DMS53 (cell line): ENCODE measurements around the gene DACT2.
A peak's percentile ranks its signal among the peaks of the same experiment; 100 is the strongest.
"Not testable (repeated sequence)": the region's sequence is repeated elsewhere in the genome, so short reads cannot be mapped to it uniquely, and the experiment has no call there.

ENCODE experiments used
- DNase-seq: peaks from one replicate; lab custom pipeline; 2025; lab: John Stamatoyannopoulos, UW

The DACT2 gene

DNA sequence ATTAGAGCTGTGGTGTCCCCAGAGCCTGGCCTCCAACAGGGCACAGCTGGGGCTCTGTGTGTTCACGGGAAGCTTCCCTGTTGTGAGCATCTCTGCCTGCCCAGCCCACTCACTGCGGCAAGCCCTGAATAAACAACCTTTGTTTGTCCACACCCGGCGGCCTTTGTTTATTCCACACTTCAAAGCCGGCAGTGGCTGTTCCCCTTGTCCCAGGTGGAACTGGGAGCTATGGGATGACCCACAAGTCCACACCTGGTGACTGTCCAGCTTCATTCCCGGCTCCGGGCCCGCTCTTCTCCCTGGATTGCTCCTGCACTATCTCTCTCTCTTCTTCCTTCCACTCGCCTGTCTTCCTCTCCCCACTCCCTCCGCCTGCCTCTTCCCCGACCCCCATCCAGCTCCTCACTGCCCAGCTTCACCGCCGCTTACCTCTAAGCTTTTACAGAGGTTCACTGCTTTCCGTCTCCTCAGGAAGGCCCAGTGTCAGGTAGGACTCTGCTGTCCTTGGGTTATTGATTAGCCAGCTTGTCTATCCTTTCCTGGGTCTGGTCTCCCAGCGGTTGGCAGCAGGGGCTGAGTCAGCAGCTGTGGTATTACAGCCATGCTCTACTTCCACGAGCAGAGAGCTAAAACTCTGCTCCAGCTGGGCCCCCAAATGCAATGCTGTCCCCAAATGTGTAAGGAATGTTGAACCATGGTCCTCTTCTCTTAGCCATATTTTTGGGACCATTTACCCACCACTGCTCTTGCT is 17.8 kb downstream of the DACT2 start:
- peak; percentile 97 for DNase-seq

DNA sequence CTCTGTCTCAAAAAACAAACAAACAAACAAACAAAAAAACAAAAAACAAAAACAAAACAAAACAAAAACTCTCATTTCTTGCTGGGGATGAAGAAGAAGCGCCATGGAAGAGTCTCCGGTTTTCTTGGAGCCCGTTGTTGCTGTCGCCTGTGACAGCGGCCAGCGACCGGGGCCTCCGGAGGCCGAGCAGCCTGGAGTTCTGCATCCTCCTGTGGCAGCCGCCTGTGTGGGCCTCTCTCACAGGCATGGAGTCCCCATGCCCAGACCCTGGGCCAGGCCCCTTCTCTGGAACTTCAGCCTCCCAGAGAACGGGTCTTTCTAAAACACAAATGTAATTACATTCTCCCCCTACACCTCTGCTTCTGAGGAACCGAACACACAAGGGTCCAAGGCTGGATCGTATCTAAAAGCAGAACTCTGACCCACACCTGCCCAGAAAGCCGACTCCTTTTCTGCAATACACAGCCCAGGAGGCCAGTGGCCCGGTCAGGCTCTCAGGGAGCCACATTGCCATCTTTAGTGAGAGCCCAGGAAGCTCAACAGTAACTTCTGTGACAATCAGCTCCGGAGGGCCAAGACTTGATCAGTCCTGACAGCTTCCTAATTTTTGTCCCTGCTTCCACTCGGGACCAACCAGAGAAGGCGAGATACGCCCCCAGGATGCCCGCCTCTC is 18.5 kb downstream of the DACT2 start:
- peak; percentile 51 for DNase-seq

DNA sequence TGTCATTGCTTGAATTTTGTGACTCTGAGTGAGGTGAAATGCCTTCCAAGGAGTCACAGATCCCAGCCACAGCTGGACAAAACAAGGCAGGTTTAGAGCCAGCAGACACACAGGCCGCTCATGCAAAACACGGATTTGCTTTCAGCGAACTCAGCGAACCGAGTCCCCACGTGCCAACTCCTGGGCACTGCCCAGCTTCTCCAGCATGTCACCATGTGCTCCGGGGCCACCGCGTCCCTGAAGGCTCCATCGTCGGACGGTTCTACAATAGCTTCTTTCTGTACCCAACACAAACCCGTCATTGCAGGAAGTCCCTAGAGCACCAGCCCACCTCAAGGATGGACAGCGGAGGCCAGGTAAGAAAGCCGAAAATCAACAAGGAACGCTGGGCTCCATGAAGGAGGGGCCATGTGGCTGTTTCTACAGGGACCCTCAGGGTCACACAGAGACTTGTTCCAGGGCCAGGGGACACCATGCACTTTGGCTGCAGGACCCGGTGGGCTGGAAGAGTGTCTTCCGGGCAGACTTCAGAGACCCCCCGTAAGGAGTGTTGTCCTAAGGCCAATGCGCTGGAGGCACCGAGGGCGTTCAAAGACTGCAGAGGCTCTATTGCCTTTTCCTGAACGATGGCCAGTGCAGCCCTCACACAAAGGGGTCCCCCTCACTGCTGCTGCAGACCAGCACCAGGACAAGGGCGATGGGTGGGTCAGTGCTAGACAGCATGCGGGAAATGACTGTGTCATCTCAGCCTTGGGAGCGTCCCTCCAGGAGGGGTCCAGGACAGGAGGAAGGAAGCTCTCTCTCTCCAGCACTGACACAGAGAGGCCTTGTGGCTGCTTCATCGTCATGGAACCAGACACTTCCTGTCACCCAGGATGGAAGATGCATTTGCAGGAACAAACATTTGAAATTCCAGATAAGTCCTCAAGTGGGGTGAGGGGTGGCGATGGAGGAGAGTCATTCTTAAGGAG is 19.8 kb downstream of the DACT2 start:
- DNase-seq: peak; percentile 42

DNA sequence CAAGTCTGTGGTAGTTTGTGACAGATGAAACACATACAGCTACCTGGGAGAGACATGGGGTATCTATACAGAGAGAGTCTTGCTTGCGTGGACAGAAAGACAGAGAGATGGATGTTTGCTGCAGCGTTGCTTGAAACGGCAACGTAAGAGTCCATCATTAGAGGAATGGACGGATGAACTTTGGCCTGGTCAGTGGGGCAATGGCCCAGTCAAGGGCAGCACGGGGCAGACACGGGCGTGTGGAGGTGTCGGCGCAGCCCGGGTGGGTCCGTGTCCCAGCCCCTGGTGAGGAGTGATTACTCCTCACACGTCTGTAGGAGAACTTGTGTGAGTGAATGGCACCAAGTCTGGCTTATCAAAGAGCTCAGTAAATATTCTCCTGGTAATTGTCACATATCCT is 21.9 kb downstream of the DACT2 start:
- no peak for DNase-seq

DNA sequence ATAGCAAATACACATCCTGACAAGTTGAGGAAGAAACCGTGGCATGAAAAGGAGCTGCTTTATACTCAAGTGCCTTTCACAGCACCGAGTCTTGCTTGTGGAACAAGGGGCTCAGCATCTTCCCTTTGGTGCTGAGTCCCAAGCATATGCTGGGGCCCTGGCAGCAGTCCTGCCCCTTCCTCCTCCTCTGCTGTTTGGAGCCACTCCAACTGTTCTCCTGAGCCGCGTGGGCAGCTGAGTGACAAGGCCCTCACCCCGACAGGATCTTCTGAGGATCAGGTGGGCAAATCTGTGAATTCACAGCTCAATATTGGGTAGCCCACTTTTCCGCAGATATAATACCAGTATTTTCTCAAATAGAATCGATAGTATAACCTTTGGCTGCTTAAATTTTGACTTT is 24.7 kb downstream of the DACT2 start:
- DNase-seq: no peak

DNA sequence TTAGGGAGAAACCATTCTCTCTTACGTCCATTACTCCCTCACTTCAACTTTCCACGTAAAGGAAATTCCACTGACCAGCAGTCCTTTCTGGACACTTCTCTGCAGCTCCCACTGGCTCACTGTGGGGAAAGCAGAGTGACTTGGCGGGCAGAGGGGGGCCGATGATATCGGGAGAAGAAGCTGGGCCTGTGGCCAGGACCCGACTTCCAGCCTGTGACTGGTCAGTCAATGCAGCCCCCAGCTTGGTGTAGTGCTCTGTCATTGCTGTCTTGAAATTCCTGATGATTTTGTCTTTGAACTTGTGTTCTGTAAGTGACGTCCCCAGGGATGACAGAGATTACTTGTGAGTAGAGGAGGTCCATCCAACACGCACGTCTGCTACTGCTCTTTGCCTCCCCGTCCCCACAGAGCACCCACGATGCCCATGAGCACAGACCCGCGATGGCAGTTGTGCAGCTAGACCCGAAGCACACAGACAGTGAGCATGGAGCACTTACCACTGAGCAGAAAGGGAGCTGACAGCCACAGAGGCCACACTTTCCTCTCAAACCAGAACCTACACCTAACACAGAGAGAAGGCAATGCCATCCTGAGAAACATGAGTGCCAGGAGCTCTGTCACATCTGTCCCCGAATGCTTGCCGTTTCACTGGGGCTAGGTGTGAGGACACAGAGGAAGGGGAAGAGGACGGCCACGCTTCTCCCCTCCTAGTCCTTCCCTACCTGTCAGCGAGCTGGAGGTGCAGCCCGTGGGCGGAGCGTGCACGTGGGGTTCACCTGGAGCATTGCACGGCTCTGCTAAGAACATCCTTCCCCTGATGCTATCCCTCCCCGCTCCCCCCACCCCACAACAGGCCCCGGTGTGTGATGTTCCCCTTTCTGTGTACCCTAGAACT is 25.7 kb downstream of the DACT2 start:
- no peak for DNase-seq

DNA sequence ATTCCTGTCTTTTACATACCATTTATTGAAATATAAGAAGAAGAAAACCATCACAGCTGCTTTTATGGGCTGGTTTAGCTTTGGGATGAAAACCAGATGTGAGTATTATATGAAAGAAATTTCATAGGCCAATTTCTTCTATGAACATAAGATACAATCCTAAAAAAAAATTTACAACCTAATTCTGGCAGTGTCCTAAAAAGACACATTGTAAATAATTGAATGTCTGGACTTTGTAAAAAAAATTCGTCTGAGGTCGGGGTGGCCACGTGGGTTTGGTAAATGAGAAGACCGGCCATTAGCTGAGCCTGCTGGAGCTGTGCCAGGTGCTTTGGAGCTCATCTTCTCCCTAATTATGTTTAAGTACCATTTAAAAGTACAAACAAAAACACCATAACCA is 26.8 kb downstream of the DACT2 start:
- peak; percentile 9 for DNase-seq

DNA sequence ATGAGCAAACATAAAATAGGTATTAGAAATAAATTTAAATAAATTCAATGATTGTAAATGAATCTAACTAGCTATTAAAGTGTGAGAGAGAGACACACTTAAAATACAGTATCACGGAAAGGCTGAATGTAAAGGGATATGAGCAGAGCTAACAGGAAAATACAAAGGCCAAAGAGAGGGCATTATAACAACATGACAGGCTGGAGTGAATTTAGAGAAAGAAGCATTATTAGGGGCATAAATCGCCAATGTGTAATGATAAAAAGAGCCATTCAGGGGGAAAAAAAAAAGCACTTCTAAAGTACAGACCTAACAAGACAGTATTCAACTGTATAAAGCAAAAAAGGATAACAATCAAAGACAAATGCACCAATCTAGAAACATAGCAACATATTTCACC is 28.1 kb downstream of the DACT2 start:
- no peak for DNase-seq

DNA sequence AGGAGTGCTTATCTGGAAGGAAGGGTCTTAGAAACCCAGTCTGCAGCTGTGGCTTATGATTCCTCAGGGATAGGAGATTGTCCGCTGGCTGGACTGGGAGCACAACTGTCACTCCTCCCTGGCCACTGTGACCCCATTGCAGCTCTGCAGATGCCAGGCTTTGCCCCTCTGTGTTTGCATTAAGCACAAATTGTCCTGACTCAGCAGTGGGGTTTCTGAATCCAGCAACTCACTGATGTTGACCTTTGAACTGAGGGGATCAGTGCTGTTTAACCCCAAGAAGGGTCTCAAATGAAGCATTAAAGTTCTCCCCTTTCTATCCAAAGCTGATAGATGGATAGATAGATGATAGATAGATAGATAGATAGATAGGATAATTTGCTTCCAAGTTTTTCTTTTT is 29.5 kb downstream of the DACT2 start:
- no peak for DNase-seq

DNA sequence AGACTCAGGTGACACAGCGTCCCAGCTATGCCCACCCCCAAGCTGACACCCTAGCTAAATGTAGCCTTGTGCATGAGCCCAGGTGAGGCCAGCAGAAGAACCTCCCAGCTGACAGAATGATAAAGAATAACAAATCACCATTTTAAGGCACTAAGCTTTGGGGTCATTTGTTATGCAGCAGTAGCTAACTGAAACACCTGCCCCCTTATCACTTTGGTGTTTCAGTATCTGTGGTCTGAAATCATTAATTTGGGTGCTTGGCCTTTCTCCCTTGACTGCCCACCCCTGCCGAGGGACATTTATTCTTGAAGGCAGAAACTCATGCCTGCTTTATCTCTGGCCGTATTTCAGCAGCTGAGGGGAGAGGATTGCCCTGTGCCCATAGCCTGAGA is 30.0 kb downstream of the DACT2 start:
- DNase-seq: no peak

DNA sequence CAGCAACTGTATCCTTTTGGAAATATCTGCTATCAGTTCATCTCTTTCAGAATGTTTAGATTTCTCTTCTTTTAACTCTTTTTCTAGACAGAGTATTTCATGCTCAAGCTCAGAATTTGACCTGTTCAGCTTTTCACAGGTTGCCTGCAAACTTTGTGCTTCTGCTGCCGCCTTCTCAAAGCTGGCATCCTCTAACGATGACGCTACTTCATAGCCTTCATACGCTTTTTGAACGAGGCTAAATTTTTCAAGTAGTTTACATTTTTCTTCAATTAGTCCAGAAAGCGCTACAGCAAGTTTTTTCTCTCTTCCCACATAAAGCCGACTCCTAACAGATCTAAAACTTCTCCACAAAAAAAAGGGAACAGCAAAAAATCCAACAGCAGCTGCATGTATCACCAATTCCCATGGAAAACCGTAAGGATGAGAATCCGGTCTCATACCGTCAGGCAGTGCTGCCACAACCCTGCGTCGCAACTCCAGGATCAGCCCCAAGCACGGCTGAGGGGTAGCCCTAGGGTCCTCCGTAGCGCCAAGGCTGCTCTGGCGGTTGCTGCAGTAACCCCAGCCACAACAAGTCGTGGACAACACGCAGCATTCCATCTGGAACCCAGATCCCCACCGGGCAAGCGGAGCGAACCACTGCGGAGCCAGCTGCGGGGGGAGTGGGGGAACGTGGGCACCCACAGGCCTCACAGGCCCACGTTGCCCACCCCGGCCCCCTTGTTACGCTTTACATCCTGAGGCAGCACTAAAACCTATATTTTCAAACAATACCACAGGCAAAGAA is 30.6 kb downstream of the DACT2 start:
- no peak for DNase-seq

DNA sequence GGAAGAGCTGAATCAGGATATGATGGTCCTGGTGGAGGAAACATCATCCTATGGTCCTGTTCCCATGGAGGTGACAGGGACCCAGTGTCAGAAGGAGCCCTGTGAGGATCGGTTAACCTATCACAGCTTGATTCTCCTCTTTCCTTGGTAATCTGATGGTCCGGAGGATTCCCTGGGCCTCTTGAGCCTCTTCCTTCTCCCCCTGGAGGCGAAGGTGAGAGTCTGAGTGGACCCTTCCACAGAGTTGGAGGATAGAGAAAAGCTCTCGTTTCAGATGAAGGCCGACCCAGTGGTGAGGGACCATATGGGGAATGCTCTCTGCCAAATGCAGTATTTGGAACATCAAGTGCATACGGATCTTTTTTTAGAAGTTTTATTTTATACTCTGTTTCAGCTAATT is 32.1 kb downstream of the DACT2 start:
- not testable (repeated sequence) for DNase-seq

DNA sequence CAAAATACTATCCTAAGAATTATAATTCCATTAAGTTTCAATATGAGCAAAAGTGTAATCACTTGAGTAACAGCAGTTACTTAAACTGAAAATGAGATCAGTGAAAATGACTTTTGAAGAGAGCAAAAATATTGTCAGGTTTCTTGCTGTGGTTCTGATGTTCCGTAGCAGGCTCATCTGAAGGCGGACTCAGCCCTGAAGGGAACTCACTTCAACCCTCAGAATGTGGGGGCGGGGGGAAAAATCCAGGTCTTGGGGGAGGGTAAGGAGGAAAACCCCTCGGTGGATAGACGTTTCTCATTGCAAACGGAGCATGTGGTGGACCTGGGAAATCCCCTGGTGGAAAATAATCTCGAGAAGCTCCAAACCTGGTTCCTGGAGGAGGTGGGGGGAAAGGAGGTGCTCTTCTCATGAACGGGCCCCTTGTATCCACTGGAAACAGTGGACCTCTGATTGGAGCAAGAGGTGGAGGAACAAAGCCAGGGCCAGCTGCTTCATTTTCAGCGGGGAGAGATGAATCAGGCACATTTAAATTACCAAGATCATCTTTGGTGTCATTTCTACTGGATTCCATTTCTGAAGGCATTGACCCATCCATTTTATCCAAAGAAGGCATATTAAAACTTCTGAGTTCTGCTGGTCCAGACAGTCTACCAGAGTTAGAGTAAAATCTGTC is 32.7 kb downstream of the DACT2 start:
- DNase-seq: not testable (repeated sequence)

DNA sequence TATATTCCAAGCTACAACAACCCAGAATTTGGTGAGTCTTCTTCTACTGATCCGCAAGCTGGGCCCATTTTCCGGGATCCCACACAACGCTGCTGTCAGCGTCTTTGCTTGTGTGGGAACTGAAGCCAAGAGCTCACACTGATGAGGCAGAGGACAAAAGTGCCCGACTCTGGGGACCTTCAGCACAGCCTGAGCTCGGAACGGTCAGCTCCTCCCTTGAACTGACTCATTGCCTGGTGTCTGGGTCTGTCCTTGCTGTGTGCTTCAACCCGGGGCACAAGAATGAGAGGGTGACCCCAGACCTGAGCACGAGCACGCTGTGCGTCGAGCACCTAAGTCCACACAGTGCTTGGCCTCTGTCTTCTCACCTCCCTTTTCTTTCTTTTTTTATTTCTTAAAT is 33.5 kb downstream of the DACT2 start:
- DNase-seq: no peak

DNA sequence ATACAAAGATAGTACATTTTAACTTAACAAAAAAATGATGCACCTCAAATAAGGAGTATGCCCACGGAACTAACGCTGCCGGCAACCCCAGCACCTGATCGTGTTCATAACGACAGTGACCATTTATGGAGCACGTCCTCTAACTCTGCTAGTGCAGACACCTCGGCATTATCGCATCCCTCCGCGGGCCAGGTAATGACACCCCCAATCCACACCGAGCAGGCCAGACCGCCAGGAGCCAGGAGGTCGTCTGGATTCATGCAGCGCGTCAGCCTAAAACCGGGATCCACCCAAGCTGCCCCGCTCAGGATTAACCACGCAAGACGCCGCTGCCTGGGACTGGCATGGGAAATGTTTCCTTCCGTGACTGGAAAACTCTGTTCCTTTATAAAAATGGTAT is 34.1 kb downstream of the DACT2 start:
- DNase-seq: no peak

DNA sequence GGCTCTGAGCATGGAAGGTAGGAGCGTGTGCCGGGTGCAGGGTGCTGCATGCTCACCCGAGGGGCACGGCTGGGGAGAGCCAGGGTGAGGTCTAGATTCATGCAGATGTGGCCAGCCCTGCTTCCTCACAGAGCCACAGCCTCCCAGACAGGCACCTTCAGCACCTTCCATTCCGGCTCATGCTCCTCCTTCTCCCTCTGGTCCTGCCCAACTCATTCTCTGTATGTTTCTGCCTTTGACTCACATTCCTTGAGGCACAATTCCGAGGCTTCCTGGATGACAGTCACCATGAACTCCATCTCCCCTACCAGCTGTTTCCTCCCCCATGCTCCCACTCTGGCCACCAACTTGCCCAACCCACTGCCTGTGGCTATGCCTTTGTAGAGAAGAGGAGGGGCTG is 35.4 kb downstream of the DACT2 start:
- no peak for DNase-seq

DNA sequence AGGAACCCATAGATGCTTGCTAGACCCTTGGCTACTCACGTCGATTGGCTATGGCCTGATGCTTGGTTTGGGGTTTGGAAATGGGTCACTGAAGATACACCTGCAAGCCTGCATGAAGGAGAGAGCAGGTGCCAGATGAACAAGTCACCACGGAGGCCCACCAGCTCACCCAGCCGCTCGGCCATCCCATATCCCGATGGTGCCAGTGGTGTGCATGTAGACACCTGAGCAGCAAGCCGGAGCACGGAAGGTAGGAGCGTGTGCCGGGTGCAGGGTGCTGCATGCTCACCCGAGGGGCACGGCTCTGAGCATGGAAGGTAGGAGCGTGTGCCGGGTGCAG is 35.9 kb downstream of the DACT2 start:
- no peak for DNase-seq

DNA sequence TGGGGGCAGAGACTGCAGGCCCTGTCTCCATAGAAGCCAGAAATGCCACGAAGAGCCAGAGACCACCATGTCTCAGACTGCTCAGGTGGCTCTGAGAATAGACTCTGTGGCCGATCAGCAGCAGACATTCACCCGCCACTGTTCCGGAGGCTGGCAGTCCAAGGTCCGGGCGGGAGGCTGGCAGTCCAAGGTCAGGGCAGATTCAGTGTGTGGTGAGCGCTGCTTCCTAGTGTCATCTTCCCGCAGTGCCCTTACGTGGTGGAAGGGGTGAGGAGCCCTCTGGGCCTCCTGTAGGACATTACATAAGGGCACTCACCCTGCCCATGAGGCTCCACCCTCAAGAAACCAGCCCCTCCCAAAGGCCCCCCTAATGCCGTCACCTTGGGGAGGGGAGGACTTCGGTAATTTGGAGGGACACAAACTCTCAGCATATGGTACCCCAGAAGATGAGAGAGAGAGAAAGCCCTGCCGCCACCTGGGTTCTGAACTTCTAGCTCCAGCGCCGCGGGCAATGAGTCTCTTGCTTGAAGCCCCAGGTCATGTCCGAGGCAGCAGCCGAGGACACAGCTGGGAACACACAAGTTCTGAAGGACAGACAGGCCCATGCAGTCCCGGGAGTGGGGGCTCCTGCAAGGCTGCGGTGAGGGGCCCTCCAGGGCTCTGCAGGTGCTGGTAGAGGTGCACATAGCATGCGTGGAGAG is 36.4 kb downstream of the DACT2 start:
- DNase-seq: no peak

DNA sequence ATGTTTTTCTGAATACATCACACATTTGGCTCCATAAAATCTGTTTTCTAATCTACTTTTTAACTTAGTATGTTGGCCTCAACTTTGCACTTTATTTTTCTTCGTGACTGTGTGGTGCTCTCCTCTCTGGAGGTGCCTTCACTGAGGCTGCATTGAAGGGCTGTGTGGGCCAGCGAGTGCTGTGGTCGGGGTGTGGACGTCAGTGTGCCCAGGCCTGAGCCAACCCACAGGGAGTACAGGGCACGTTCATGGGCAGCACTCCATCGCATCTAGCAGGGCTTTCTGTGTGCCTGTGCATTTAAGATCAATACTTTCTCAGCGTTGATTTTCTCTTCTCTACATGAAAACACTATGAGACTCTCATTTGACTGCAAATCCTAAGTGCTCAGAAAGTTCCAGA is 37.8 kb downstream of the DACT2 start:
- no peak for DNase-seq

DNA sequence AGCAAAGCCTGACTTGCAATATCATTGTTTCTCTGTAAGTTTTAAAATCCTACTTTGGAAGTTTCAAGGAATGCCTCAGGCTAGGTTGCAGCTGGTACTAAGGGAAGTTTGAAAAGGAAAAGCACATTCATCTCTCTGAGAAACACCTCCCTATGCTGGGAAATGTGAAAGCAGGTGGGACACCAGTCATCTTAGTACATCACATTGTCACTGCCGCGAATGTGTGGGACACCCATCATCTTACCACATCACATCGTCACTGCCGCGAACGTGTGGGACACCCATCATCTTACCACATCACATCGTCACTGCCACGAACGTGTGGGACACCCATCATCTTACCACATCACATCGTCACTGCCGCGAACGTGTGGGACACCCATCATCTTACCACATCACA is 38.3 kb downstream of the DACT2 start:
- DNase-seq: not testable (repeated sequence)
